Measurements from ENCODE around the gene ODF2L.

ODF2L gene

GRCh38 chr1:86395751-86396497 lies at the start of gene ODF2L:
Gene ODF2L, minus strand, starts transcription at chr1:86396323. Its CDS starts 9,296 bp downstream, at chr1:86387027.
- peak; percentile 61 to 78 (median 76) for DNase-seq

DNA sequence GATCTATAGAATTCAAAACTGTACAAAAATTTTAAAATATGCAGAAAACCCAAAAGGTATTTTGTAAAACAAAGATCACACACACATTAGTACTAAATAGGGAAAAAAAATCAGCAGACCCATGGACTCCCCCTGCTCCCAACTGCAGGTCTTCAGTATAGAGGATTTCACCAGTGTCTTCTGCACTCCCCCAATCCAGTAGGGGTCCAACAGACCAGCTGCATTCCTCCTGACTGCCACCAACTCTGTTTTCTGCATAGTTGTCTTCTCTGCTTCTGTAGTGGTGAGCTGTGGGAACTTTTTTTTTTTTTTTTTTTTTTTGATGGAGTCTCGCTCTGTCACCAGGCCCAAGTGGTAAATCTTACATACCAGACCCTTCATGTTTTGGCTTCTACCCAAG lies 49.8 kb upstream of the ODF2L start:
- DNase-seq: no peak

- DNase-seq: no peak
Measured at GRCh38 chr1:86441997-86442396, 45.9 kb upstream of the ODF2L start.

- DNase-seq: no peak
Measured at GRCh38 chr1:86441581-86441980, 45.5 kb upstream of the ODF2L start.

GRCh38 chr1:86436041-86436440 lies 39.9 kb upstream of the ODF2L start:
- DNase-seq: no peak

DNA sequence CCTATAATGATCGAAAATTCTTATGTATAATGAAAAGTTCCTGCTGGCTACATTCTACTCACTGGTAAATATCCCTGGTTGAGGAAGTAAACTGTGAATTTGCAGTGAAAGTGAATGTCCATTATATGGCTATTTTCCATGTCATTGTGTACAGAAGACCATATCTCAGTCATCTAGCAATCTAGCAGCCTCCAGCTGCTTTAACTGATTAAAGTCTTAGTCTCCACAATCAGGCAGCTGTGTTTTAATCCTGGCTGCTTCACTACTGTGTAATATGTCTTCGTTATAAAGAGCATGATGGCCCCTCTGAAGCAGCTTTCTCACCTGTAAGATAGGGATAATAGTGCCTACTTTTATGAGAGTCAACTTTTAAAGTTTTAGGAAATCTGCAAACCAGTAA lies 39.2 kb upstream of the ODF2L start:
- no peak for DNase-seq

DNA sequence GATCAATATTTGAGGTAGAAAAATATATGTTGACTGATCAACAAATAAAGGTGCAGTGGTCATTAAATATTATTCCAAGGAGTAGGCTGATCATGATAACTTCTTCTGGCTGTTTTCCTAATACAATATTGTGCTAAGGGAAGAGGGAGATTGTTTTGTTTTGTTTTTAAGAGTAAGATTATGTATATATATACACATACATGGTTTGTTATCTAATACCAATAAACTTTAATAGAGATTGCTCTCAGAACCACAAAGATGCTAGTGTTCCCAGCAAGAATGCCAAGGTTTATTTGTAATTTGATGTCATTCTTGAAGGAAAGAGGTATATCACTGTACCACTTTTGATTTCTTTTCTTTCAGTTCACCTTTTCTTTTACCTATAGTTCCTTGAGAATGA lies 37.9 kb upstream of the ODF2L start:
- no peak for DNase-seq

DNA sequence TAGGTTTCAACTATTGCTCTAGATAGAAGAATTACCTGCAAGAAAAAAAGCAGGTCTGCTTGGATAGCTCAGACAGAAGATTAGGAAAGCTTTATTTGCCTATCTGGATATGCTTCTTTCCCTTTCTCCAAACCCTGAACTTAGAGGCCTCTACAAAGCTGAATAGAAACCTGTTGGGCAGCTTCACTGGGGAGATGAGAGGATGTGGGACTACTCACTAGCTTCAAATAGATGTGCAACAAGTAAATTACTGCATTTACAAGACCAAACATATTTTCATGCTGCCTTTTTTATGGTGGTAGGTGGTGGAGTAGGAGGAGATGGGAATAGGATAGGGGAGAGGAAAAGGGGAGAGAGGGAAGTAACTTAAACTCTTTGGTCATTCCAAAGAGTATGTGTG lies 34.3 kb upstream of the ODF2L start:
- DNase-seq: no peak

- DNase-seq: no peak
Measured at GRCh38 chr1:86429835-86430234, 33.7 kb upstream of the ODF2L start.

- DNase-seq: no peak
Measured at GRCh38 chr1:86429122-86429725, 33.1 kb upstream of the ODF2L start.

GRCh38 chr1:86423873-86424272 lies 27.8 kb upstream of the ODF2L start, which contains the start of gene CLCA2:
Gene CLCA2, plus strand, starts transcription at chr1:86424171. Its CDS starts 77 bp downstream, at chr1:86424248.
- no peak for DNase-seq

DNA sequence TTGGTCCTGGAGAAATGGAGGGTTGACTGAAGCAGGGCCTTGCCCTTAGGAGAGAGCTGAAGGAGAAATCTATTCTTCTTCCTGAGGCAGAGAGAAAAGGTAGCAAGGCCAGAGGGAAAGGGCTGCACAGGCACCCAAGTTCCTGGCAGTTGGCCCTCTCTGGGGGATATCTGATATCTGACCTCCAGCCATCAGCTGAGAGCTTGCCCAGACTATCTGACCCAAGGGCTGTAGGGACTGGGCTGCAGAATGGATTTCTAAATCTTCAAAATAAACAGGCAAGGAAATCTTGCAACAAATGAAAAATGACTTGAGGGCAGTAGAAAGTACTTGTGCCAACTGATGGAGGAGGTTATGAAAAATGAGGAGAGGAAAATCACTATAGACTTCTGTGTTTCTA lies 27.4 kb upstream of the ODF2L start:
- no peak for DNase-seq

- no peak for DNase-seq
Measured at GRCh38 chr1:86421601-86422280, 25.6 kb upstream of the ODF2L start.

GRCh38 chr1:86419277-86419903 lies 23.3 kb upstream of the ODF2L start:
- DNase-seq: peak in 1 of 4 experiments; percentile 4

- DNase-seq: no peak
Measured at GRCh38 chr1:86416343-86416742, 20.2 kb upstream of the ODF2L start.

GRCh38 chr1:86410879-86411278 lies 14.8 kb upstream of the ODF2L start:
- DNase-seq: no peak

GRCh38 chr1:86409416-86410021 lies 13.4 kb upstream of the ODF2L start:
- DNase-seq: no peak

DNA sequence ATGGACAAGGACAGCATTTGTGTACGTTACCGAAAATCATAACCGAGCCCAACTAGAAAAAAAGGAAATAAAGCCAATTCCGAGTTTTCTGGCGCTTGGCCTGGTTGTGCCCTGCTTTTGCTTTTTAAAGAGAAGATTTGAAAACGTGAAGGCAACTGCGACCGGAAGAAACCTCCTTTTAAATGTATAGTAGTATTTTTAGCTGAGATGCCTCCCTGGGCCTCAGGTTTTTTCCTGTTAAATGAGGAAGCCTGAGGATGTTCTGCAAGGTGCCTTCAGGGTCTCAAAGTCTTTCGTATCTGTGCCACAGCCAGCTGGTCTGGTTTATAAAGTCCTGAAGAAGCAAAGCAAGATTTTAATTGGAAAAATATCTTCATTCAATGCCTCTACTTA lies 371 bp upstream of the ODF2L start:
- DNase-seq: no peak

DNA sequence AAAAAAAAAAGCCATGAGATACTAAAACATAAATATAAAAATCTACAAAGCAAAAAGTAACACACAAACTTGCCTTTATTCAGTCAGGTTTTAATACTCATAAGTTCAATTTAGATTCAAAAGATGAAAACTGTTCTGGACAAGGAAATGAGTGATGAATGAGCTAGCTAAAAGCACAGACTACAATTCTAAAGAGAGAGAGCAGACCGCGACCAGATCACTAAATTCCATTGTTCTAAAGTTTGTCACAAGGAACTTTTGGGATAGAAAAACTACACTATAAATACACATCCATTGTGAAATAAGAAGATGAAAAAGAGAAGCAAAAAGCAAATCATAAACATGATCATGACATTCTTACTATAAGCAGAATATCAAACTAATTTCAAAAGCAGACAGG lies 1.7 kb downstream of the ODF2L start:
- DNase-seq: no peak

GRCh38 chr1:86389307-86389706 lies 6.8 kb downstream of the ODF2L start:
- no peak for DNase-seq

DNA sequence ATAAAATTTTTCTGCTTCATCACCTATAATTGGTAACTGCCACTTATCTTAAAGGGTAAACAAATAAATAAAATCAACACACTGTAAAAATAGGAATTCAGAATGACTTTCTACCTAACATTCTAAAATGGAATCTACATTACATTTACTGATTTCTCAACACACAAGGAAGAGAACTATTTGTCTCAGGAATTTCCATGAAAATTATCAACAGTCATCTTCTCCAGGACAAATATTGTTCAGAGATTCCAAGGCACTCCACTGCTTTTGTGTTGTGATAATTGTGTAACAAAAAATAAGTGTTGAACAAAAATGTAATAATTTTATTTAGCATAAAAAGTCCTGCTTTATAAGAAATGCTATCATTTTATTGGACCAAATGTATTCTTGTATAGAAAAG lies 7.3 kb downstream of the ODF2L start:
- DNase-seq: no peak

DNA sequence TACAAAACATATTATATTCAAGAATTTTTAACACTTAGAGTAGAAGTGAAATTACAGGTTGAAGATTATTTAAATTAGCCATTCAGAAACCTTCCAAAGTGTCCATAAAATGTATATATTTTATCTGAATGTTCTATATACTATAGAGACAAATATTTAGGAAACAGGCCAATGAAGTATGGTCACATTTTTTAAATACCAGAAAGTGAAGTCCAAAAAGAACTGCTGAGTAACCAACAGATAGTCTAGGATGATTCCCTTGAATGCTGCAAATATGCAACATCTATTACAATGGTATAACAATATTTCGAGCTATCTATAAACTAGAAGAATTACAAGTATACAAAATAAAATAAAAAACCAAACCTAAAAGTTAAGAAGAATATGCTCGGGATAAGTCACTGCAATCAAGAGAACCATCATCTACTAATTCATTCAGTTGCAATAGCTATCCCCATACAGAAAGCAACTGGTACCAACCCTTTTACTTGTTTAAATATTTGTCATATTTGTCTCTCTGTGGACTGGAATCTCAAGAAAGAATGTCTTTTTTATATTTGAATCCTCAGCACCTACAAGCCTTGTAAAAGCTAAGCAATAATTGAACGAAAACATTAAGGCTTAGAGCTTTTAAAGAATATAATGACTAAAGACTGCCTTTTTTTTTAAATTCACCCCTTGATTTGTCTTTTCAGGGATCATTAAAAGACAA lies 8.1 kb downstream of the ODF2L start:
- no peak for DNase-seq

DNA sequence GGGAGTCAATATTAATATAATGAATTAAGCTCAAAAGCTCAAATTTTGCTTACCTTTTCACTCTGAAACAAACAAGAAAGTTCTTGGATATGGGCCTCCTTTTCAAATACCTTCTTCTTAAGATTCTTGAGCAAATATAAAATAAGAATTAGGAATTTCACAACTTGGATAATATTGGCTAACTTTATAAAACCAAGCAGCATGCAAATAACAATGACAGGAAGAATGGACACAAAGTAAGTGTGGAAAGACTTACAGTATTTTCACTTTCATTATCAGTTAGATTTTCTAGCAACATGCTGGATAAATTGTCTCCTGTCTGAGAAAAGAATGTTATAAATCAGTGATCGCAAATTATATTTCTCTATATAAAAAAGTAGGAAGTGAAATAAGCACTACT lies 13.2 kb downstream of the ODF2L start:
- DNase-seq: no peak
